Stomach (tissue), 9 donors: ENCODE results near the gene NOXO1. TPM values are rescaled to one million over a fixed set of nuclear protein-coding genes. Genes with fewer than 3 reads are reported as not detected.
A peak's percentile ranks its signal among the peaks of the same experiment; 100 is the strongest.

ENCODE experiments used
- DNase-seq, 2 donors: peaks; one replicate each; pipeline versions ENCODE4 v3.0.0 to v3.0.0-alpha.2; 2013 to 2019
- H3K27ac ChIP-seq, 5 donors: fragments of 200-600 bp in 4 of 5; sonication (generic) in 4 of 5; one replicate each; pipeline ENCODE4 v1.5.1; 2013 to 2019; ENCODE audit warnings: mild to moderate bottlenecking in 1 of 5, moderate library complexity in 1 of 5
- H3K27me3 ChIP-seq, 3 donors: fragments of 200-600 bp; sonication (generic); one replicate each; pipeline ENCODE4 v1.5.1; 2017 to 2019; ENCODE audit warnings: mixed run types in 1 of 3
- H3K36me3 ChIP-seq, 4 donors: fragments of 200-600 bp; sonication (generic); 1 replicate in 3 of 4; 2 replicates in 1 of 4; pipeline ENCODE4 v1.5.1; 2016 to 2019
- H3K4me1 ChIP-seq, 4 donors: fragments of 200-600 bp; sonication (generic); one replicate each; pipeline ENCODE4 v1.5.1; 2016 to 2019
- H3K4me3 ChIP-seq, 4 donors: fragments of 200-600 bp; sonication (generic) in 3 of 4; one replicate each; pipeline ENCODE4 v1.5.1; 2016 to 2019; ENCODE audit warnings: mild to moderate bottlenecking in 1 of 4
- H3K9me3 ChIP-seq, 4 donors: fragments of 200-600 bp; sonication (generic); one replicate each; pipeline ENCODE4 v1.5.1; 2016 to 2019
- EP300 ChIP-seq: sonication (generic); formaldehyde crosslinking; IDR thresholded peaks from one replicate; pipeline ENCODE4 v1.6.1; 2017; ENCODE audit warnings: antibody characterized with exemption
- POLR2A ChIP-seq, 4 donors: fragments of 450-650 bp; IDR thresholded peaks; one replicate each; pipeline ENCODE4 v1.6.1; 2016; ENCODE audit warnings: antibody characterized with exemption in 4 of 4, control low read depth in 2 of 4, mild to moderate bottlenecking in 1 of 4, moderate library complexity in 1 of 4
- POLR2AphosphoS5 ChIP-seq, 3 donors: sonication (generic); formaldehyde crosslinking; IDR thresholded peaks; one replicate each; pipeline ENCODE4 v1.6.1; 2016; ENCODE audit warnings: antibody characterized with exemption in 3 of 3
- WGBS, 5 donors: extraction: QIAGEN DNeasy Blood & Tissue Kit in 3 of 5; methylation state at CpG; one replicate each; pipeline versions ENCODE4 v1.1.5 to v1.1.7; 2013 to 2018; 5-methylcytosine and 5-hydroxymethylcytosine counted together
- intact Hi-C: fragments of 100-400 bp; cut with DNase I; formaldehyde crosslinking; loops from one replicate; pipeline ENCODE4 v1.15.1; 2023; ENCODE audit warnings: low total_unique reads
- polyA plus RNA-seq, 3 donors: library from polyadenylated mRNA; stranded (reverse); fragments of 200-250 nt; gene quantifications; one replicate each; pipeline ENCODE4 v1.2.3, GENCODE V29; 2013
- total RNA-seq, 5 donors: library from RNA; depleted of rRNA; stranded (reverse); fragments of >200 nt; gene quantifications; one replicate each; pipeline versions ENCODE4 v1.1.0 to v1.2.3, GENCODE V29; 2014 to 2016
- TF ChIP-seq, protein P1 (sequence below), 7 experiments: fragments of 450-650 bp in 4 of 7; fragments of 200-600 bp in 3 of 7; sonication (generic) in 3 of 7; IDR thresholded peaks; one replicate each; pipeline ENCODE4 v1.5.1; 2016 to 2019; ENCODE audit warnings: antibody characterized with exemption in 7 of 7, control low read depth in 2 of 7, mild to moderate bottlenecking in 1 of 7
- donor health status: healthy with polysubstance abuse.
- donor health status: Bipolar disorder and iron deficiency.
- donor health status: healthy.

NOXO1 gene
- total and polyA plus RNA-seq, 8 donors = 1.2 to 58.2 (median 3.0) TPM; not detected in 4

DNA sequence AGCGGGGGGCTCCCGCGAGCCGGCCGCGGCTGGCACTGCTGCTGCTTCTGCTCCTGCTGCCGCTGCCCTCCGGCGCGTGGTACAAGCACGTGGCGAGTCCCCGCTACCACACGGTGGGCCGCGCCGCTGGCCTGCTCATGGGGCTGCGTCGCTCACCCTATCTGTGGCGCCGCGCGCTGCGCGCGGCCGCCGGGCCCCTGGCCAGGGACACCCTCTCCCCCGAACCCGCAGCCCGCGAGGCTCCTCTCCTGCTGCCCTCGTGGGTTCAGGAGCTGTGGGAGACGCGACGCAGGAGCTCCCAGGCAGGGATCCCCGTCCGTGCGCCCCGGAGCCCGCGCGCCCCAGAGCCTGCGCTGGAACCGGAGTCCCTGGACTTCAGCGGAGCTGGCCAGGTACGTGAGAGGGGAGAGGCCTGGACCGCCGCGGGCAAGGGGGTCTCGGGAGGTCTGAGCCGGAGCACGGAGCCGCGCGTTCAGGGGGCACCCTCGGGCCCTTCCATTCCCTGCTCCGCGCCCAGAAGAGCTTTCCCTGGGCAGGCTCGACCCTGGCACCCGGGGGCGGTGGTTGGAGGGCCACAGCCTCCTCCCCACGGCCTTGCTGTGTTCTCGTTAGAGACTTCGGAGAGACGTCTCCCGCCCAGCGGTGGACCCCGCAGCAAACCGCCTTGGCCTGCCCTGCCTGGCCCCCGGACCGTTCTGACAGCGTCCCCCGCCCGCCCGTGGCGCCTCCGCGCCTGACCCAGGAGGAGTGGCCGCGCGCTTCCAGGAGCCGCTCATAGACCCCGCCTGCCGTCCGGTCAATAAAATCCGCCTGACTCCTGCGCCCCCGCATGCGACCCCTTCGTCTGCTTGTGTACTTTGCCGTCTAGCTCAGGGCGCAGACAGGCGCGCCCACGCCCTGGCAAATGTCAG lies 38.9 kb upstream of the NOXO1 start:
- peak overlapping the region in 2 of 4 donors; percentile 22 to 37 for H3K4me3 ChIP-seq
- intact Hi-C loops = loop anchor here (5.0 to 10.0 kb wide), 2 partner anchors 65 to 132 kb away; no protein-coding TSS in a partner anchor
- H3K27ac ChIP-seq = no peak overlapping the region
- H3K9me3 ChIP-seq = no peaks in the 10 kb centered on the region
- peaks cover 25 to 43% (median 39%) of the 10 kb centered on the region in 4 donors for H3K4me1 ChIP-seq
- peak in 1 of 2 donors; percentile 69 for DNase-seq
- no peaks in the 10 kb centered on the region for H3K36me3 ChIP-seq
- peaks cover 20 to 54% (median 31%) of the 10 kb centered on the region in 3 donors for H3K27me3 ChIP-seq
- 0 to 2% (median 1%) methylated on average over 9 to 96 of the region's 96 CpGs for WGBS, 5 donors
- TF ChIP-seq EP300 (no peak), POLR2A (IDR thresholded peaks at IDR 0.05) (no peak), POLR2AphosphoS5 (IDR thresholded peaks at IDR 0.05) (no peak)
- TF ChIP-seq, protein P1, sequence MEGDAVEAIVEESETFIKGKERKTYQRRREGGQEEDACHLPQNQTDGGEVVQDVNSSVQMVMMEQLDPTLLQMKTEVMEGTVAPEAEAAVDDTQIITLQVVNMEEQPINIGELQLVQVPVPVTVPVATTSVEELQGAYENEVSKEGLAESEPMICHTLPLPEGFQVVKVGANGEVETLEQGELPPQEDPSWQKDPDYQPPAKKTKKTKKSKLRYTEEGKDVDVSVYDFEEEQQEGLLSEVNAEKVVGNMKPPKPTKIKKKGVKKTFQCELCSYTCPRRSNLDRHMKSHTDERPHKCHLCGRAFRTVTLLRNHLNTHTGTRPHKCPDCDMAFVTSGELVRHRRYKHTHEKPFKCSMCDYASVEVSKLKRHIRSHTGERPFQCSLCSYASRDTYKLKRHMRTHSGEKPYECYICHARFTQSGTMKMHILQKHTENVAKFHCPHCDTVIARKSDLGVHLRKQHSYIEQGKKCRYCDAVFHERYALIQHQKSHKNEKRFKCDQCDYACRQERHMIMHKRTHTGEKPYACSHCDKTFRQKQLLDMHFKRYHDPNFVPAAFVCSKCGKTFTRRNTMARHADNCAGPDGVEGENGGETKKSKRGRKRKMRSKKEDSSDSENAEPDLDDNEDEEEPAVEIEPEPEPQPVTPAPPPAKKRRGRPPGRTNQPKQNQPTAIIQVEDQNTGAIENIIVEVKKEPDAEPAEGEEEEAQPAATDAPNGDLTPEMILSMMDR (IDR thresholded peaks at IDR 0.05) = no peak

DNA sequence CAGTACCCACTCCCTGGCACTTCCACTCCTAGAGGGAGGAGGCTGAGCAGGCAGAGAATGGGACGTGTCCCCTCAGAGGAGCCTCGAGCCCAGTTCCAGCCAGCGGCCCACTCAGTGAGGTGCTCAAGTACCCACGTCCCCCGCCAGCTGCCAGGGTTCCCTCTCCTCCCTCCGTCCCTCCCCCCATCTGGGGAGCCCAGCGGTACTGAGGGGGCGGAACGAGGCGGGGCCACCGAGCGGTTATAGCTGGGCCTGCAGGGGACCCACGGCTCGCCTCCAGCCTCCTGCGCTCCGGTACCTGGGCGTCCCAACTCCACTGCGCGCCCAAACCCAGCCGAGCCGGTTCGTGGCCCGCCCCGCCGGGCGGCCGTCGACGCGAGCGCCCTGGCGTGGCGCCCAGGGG lies 38.2 kb upstream of the NOXO1 start, which contains the start of gene NPW:
Gene NPW, plus strand, starts transcription at position 268 of the 403 bp plus-strand sequence.
- intact Hi-C loops = no loop called here
- DNase-seq = peak in 1 of 2 donors; percentile 74
- peaks cover 25 to 46% (median 38%) of the 10 kb centered on the region in 4 donors for H3K4me1 ChIP-seq
- H3K9me3 ChIP-seq = no peaks in the 10 kb centered on the region
- TF ChIP-seq, protein P1 (IDR thresholded peaks at IDR 0.05) = no peak
- TF ChIP-seq EP300 = no peak
- TF ChIP-seq POLR2A (IDR thresholded peaks at IDR 0.05) = no peak
- H3K36me3 ChIP-seq = no peaks in the 10 kb centered on the region
- WGBS, 5 donors = 1 to 5% (median 3%) methylated on average over 15 to 33 of the region's 33 CpGs
- peak within 1 kb of the TSS in 2 of 4 donors; percentile 22 to 37 for H3K4me3 ChIP-seq
- H3K27me3 ChIP-seq = peaks cover 20 to 54% (median 31%) of the 10 kb centered on the region in 3 donors
- no peak within 1 kb of the TSS for H3K27ac ChIP-seq

DNA sequence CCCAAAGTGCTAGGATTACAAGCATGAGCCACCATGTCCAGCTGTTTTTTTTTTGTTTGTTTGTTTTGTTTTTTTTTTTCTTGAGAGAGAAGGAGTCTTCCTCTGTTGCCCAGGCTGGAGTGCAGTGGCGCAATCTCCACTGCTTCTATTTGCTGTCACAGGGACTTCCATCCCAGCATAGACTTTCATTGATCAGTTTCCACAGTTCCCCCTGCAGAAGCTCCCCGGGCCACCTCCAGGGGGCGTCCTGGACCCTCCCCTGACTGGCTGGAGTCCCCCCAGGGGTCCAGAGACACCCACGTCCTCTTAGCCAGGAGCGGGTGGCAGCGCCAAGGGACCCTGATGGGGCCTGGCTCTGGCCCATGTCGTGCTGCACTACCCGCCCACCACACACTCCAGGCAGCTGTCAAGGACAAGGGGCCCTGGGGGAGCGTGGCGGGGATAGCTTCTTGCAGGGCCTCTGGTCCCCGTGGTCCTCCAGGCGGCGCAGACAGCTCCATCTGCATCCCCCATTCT lies 35.2 kb upstream of the NOXO1 start:
- Histone ChIP-seq H3K4me3 (no peak overlapping the region), H3K36me3 (no peaks in the 10 kb centered on the region), H3K9me3 (no peaks in the 10 kb centered on the region), H3K27me3 (peaks cover 20 to 40% (median 27%) of the 10 kb centered on the region in 3 donors), H3K4me1 (peaks cover 13 to 28% (median 18%) of the 10 kb centered on the region in 4 donors), H3K27ac (peak overlapping the region in 3 of 5 donors; percentile 66 to 88 (median 79))
- intact Hi-C loops = no loop called here
- WGBS, 5 donors = 43 to 71% (median 56%) methylated on average over 8 to 13 of the region's 13 CpGs
- TF ChIP-seq POLR2AphosphoS5 (IDR thresholded peaks at IDR 0.05) (no peak), POLR2A (IDR thresholded peaks at IDR 0.05) (no peak), EP300 (no peak)
- TF ChIP-seq, protein P1 (IDR thresholded peaks at IDR 0.05) = no peak
- DNase-seq = no peak

DNA sequence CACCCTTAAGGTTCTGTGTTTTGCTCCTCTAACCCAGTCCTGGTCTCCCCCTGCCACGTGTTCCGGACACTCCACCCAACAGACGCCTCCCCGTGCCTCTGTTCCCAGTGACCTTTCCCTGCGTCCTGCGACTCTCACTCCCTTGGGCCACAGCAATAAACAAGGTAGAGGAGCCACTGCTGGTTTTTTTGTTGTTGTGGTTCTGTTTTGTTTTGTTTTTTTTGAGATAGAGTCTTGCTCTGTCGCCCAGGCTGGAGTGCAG lies 34.6 kb upstream of the NOXO1 start:
- peak overlapping the region; percentile 66 to 88 (median 79) for H3K27ac ChIP-seq

More for the DNA sequence above, 34.6 kb upstream of the NOXO1 start:
- TF ChIP-seq, protein P1 (IDR thresholded peaks at IDR 0.05) = no peak
- TF ChIP-seq POLR2A (IDR thresholded peaks at IDR 0.05) (no peak), EP300 (no peak), POLR2AphosphoS5 (IDR thresholded peaks at IDR 0.05) (no peak)
- WGBS, 5 donors = 68 to 79% (median 70%) methylated on average over 7 of the region's 7 CpGs
- H3K36me3 ChIP-seq = no peaks in the 10 kb centered on the region
- peaks cover 13 to 28% (median 17%) of the 10 kb centered on the region in 4 donors for H3K4me1 ChIP-seq
- H3K4me3 ChIP-seq = no peak overlapping the region
- DNase-seq = no peak
- peaks cover 20 to 34% (median 21%) of the 10 kb centered on the region in 3 donors for H3K27me3 ChIP-seq
- no peaks in the 10 kb centered on the region for H3K9me3 ChIP-seq
- intact Hi-C loops = no loop called here
